NB4 (cell line): ENCODE data around the gene UBE2A.

Experiments used
- MYC ChIP-seq: IDR thresholded peaks from 2 replicates; pipeline ENCODE4 v1.6.1; 2011; ENCODE audit warnings: low read depth, low read length
- POLR2A ChIP-seq: IDR thresholded peaks from 2 replicates; pipeline ENCODE4 v1.6.1; 2011; ENCODE audit warnings: mild to moderate bottlenecking; ENCODE audit not compliant: insufficient read length; ENCODE audit errors: extremely low read depth
- TF ChIP-seq, protein P1 (sequence below): IDR thresholded peaks from one replicate; pipeline ENCODE4 v1.5.1; 2012; ENCODE audit warnings: low read depth, low read length
- TF ChIP-seq, protein P2 (sequence below): IDR thresholded peaks from 2 replicates; pipeline ENCODE4 v1.6.1; 2011; ENCODE audit warnings: low read depth, low read length

DNA sequence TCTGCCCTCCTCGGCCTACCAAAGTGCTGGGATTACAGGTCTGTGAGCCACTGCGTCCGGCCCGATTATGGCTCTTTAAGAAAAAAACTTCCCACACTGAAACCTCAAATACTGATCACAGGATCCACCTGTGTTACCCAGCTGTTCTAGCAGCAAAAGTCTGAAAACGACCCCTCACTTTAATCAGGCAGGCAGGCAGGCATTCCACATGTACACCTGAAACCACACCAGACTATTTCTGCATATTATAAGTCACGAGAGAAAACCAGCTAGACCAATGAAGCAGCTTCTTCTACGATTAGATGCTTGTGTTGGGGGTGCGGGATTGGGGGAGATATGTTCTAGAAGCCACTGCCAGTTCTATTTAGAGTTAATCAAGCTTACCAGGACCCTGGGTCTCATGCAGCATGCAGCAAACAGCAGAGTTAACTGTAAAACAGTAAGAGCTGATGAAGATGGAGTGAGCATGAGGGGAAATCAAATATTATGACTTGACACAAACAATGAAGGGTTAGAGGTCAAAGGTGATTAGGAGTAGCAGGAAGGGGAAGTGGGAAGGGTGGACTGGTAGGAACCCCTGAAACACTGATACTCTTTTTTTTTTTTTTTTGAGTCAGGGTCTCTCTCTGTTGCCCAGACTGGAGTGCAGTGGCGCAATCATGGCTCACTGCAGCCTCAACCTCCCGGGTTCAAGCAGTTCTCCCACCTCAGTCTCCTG, 50.7 kb downstream of the UBE2A start:
- TF ChIP-seq, protein P1, sequence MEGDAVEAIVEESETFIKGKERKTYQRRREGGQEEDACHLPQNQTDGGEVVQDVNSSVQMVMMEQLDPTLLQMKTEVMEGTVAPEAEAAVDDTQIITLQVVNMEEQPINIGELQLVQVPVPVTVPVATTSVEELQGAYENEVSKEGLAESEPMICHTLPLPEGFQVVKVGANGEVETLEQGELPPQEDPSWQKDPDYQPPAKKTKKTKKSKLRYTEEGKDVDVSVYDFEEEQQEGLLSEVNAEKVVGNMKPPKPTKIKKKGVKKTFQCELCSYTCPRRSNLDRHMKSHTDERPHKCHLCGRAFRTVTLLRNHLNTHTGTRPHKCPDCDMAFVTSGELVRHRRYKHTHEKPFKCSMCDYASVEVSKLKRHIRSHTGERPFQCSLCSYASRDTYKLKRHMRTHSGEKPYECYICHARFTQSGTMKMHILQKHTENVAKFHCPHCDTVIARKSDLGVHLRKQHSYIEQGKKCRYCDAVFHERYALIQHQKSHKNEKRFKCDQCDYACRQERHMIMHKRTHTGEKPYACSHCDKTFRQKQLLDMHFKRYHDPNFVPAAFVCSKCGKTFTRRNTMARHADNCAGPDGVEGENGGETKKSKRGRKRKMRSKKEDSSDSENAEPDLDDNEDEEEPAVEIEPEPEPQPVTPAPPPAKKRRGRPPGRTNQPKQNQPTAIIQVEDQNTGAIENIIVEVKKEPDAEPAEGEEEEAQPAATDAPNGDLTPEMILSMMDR, result no peak
- TF ChIP-seq POLR2A (no peak), MYC (no peak)
- TF ChIP-seq, protein P2, sequence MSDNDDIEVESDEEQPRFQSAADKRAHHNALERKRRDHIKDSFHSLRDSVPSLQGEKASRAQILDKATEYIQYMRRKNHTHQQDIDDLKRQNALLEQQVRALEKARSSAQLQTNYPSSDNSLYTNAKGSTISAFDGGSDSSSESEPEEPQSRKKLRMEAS, result no peak
